ENCODE measurements around the gene FLNA. TPM values are rescaled to one million over a fixed set of nuclear protein-coding genes. Genes with fewer than 3 reads are reported as not detected.
"Not testable (repeated sequence)": the region's sequence is repeated elsewhere in the genome, so short reads cannot be mapped to it uniquely, and the experiment has no call there.

FLNA gene
- total and polyA plus RNA-seq, 10 donors, result 259 to 1,447 (median 600) TPM

DNA sequence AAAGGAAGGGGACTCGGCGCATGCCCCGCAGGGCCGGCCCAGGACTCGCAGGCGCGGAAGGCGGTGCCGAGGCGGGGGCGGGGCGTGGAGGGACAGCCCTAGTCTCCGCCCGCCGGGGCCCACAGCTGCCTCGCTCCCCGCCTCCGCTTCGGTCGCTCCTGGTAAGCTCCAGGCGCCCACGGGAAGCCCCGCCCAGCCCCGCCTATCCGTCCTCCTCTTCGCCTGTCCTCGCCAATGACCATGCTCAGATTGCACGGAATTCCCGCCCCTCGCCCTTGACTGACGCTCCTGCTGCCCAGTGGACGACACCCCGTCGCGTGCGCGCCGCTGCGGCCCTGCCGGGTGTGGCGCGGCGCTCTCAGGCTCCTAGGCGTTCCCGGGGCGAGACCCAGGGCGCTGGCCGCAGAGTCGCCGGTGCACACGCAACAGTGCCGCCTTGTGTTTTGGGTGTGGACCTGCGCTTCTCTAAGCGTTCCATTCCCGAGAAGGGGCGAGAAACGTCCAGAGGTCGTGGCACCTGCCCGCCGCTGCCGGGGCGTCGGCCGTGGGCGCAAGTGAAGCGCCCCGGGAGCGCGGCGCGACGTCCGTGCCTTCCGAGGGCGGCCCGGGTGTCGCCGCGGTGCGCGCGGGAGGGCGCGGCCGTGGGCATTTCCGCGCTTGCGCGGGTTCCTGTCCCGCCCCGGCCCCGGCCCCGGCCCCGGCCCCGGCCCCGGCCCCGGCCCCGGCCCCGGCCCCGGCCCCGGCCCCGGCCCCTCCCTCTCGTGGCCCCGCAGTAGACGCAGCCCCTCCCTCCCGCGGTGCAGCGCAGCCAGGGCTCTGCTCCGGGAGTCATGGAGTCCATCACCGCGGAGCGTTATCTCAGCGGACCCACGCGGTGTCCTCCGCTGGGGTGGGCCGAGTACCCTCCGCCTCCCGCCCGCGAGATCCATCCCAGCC, 15.6 kb upstream of the FLNA start:
- H3K27me3 ChIP-seq (replicated peaks in 1 of 7); H3K36me3 ChIP-seq; H3K9me3 ChIP-seq; H3K4me1 ChIP-seq; intact Hi-C loops (cut with DNase I; ENCODE audit: low total_unique reads): not testable (repeated sequence)
- Histone ChIP-seq H3K4me3 (peak overlapping the region in 2 of 8 donors; percentile 22 to 58), H3K27ac (peak overlapping the region in 6 of 8 donors; percentile 66 to 90 (median 80))
- peak; percentile 80 for DNase-seq
- TF ChIP-seq POLR2AphosphoS5 (IDR thresholded peaks at IDR 0.05), result peak in 1 of 3 donors; percentile 7
- WGBS, 5 donors, result 0 to 21% methylated on average over 11 to 32 of the region's 121 CpGs; no CpG with 5 or more reads in 3 of the 5 donors

DNA sequence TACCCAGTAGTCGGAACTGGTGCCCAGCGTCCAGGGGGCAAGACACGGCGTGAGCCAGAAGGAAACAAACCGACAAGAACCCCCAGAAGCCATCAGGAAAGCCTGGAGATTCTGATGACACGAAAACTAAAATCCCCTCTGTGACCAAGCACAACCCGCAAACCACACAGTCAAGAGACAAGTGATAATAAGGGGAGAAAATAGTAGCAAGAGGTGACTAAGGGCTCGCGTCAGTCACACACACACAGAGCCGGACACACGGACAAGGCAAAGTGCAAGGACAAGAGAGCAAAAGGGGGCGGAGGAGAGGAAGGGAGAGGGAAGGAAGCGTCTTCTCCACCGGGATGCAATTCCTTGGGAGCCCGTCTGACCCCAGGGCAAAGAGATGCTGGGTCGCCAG, 14.2 kb upstream of the FLNA start:
- H3K27ac ChIP-seq; intact Hi-C loops (cut with DNase I; ENCODE audit: low total_unique reads); H3K36me3 ChIP-seq; H3K9me3 ChIP-seq; H3K27me3 ChIP-seq (replicated peaks in 1 of 7); H3K4me3 ChIP-seq; H3K4me1 ChIP-seq; DNase-seq: not testable (repeated sequence)
- WGBS, 5 donors, result no CpG with 5 or more reads among the region's 16 CpGs

DNA sequence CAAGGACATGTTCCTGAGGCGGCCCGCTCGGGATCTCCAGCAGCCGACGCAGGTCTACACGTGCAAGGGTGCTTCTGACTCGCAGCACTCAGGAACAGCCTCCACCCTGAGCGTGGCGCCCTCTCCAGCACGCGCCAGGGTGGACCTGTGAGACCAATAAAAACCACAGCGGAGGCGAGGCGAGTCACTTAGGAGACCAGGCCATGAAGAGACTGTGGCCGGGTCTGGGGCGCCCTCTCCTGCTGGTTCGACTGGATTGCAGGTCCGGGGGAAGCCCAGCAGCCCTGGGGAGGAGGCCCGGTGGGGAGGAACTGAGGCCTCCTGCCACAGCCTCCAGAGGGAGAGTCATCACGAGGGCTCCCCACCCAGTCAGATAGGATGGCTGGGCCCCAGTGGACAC, 13.7 kb upstream of the FLNA start:
- H3K9me3 ChIP-seq; H3K36me3 ChIP-seq; H3K27ac ChIP-seq; DNase-seq; H3K4me1 ChIP-seq; H3K4me3 ChIP-seq; intact Hi-C loops (cut with DNase I; ENCODE audit: low total_unique reads); H3K27me3 ChIP-seq (replicated peaks in 1 of 7): not testable (repeated sequence)
- WGBS, 5 donors, result no CpG with 5 or more reads among the region's 20 CpGs

DNA sequence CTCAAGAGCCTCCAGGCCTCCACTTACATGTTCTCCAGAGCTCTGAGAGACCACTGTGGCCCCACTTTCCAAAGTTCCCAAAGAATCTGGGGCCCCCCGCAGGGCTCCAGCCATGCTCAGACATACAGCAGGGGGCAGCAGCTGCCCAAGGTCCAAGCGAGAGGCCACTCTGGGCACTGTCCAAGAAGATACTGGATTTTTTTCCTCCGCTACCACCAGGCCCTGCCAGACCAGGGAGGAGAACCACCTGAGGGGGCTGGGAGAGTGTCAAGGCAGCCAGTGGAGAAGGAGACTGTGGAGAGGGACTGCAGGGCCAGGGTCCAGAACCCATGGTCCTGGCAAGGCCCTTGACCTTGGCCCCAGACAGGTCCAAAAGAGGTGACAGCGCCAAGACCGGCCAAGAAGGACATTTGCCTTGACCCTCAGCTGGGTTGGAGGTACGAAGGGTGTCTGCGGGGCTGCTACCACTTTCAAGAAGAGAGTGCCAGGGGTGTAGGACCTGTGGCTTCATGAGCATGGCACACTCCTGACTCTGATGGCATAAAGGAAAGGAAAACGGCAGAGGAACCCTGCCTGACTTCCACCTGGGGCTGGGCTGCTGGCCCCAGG, 10.0 kb upstream of the FLNA start:
- Histone ChIP-seq H3K4me1 (peaks cover 7 to 30% (median 15%) of the 10 kb centered on the region in 6 donors), H3K36me3 (peaks cover 0 to 22% (median 0%) of the 10 kb centered on the region in 6 donors), H3K27ac (no peak overlapping the region), H3K4me3 (no peak overlapping the region), H3K27me3 (replicated peaks in 1 of 7) (no peaks in the 10 kb centered on the region), H3K9me3 (no peaks in the 10 kb centered on the region)
- no peak for DNase-seq
- 61 to 66% (median 62%) methylated on average over 7 to 8 of the region's 8 CpGs for WGBS, 5 donors
- intact Hi-C loops (cut with DNase I; ENCODE audit: low total_unique reads), result no loop called here
- TF ChIP-seq POLR2AphosphoS5 (IDR thresholded peaks at IDR 0.05) (no peak), POLR2A (IDR thresholded peaks at IDR 0.05) (no peak)
- TF ChIP-seq, protein P1, sequence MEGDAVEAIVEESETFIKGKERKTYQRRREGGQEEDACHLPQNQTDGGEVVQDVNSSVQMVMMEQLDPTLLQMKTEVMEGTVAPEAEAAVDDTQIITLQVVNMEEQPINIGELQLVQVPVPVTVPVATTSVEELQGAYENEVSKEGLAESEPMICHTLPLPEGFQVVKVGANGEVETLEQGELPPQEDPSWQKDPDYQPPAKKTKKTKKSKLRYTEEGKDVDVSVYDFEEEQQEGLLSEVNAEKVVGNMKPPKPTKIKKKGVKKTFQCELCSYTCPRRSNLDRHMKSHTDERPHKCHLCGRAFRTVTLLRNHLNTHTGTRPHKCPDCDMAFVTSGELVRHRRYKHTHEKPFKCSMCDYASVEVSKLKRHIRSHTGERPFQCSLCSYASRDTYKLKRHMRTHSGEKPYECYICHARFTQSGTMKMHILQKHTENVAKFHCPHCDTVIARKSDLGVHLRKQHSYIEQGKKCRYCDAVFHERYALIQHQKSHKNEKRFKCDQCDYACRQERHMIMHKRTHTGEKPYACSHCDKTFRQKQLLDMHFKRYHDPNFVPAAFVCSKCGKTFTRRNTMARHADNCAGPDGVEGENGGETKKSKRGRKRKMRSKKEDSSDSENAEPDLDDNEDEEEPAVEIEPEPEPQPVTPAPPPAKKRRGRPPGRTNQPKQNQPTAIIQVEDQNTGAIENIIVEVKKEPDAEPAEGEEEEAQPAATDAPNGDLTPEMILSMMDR (IDR thresholded peaks at IDR 0.05 in 8 of 11, conservative IDR thresholded peaks at IDR 0.05 in 3 of 11), result peak in 7 of 11 experiments; percentile 28 to 43 (median 38)

DNA sequence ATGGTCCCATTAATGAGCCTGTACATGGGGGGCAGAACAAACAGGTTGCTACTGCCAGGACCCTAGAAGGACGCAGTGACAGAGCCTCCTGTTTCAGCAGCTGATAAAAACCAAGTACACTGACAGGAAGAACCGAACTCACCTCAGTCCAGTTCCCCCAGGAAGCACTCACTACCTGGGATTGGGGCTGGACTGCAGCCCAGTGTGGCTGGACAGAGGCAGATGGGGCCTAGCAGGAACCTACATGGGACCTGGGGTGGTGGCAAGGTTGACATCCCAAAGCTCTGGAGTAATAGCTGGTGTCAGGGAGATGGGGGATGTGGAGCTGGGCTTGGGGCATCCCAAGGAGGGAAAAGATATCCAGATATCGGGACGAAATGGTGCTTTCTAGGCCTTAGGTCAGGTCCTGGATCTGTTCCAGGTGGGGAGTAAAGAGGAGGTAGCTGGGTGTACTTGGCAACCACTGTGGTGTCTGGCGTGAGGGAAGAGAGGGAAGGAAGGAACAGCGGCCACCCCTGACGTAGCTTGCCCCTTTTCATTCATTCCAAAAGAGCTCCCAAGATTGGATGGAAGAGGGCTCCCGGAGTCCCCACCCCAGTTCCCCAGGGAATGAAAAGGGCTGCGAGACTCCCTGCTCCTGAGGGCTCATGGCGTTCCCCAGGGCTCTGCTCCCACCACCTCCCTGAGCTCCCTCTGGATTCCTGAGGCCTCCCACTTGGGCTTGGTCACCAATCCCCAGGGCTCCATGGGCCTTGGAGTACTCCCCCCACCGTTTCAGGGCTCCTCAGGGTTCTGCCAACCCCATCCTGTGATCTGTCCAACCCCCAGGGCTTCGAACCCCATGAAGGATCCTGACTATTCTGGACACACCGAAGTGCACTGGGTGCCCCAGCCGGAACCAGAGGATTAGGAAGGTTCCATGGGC, 9.2 kb upstream of the FLNA start:
- Histone ChIP-seq H3K4me3 (no peak overlapping the region), H3K27me3 (replicated peaks in 1 of 7) (no peaks in the 10 kb centered on the region), H3K4me1 (peaks cover 7 to 30% (median 15%) of the 10 kb centered on the region in 6 donors), H3K9me3 (peaks cover 0 to 2% (median 0%) of the 10 kb centered on the region in 8 donors), H3K27ac (peak overlapping the region in 1 of 8 donors; percentile 4), H3K36me3 (peaks cover 0 to 22% (median 0%) of the 10 kb centered on the region in 6 donors)
- DNase-seq, result no peak
- 68 to 87% (median 77%) methylated on average over 10 to 14 of the region's 14 CpGs for WGBS, 5 donors
- intact Hi-C loops (cut with DNase I; ENCODE audit: low total_unique reads), result no loop called here
- no peak for TF ChIP-seq POLR2AphosphoS5 (IDR thresholded peaks at IDR 0.05)
- TF ChIP-seq POLR2A (IDR thresholded peaks at IDR 0.05), result no peak
- TF ChIP-seq, protein P1 (IDR thresholded peaks at IDR 0.05 in 8 of 11, conservative IDR thresholded peaks at IDR 0.05 in 3 of 11), result no peak
